GM12878 (cell line): Measurements from ENCODE around the gene DCTN2. TPM values are rescaled to one million over a fixed set of nuclear protein-coding genes. Genes with fewer than 3 reads are reported as not detected.

Experiments used
- ATAC-seq: fragments of 200-7000 bp; cut with Tn5 transposase; 3 replicates; pipeline ENCODE4 v1.9.1; 2020; ENCODE audit warnings: mild to moderate bottlenecking, moderate library complexity
- BruUV-seq: library from RNA; stranded (reverse); fragments of 400-500 nt; replicated peaks from 2 replicates; lab custom pipeline; 2021; lab: Mats Ljungman, UMichigan
- CTCF ChIA-PET: fragments of 300-600 bp; sonication (Branson Sonifier 250); formaldehyde crosslinking; extraction: SDS; loops from one replicate; lab custom pipeline; 2021; ENCODE audit warnings: inconsistent platforms; lab: Yijun Ruan, JAX
- POLR2A ChIA-PET: fragments of 350-600 bp; formaldehyde crosslinking; extraction: SDS; loops from one replicate; lab custom pipeline; 2021; ENCODE audit warnings: inconsistent platforms; lab: Charles Lee
- RAD21 ChIA-PET: fragments of 300-600 bp; sonication (Branson Sonifier 250); formaldehyde crosslinking; loops from one replicate; lab custom pipeline; 2023; ENCODE audit warnings: antibody characterized with exemption; ENCODE audit not compliant: unreplicated experiment; lab: Charles Lee
- SMC1A ChIA-PET: fragments of 300-600 bp; sonication (Branson Sonifier 250); formaldehyde crosslinking; loops from one replicate; lab custom pipeline; 2023; ENCODE audit not compliant: unreplicated experiment, uncharacterized antibody; lab: Charles Lee
- DNase-seq: peaks from one replicate; pipeline ENCODE4 v3.0.0-alpha.2; 2011; ENCODE audit warnings: low read depth, low spot score
- FAIRE-seq: peaks from 3 replicates; lab custom pipeline; 2011; peaks lifted over from hg19 to GRCh38; lab: Jason Lieb, UNC
- H2AFZ ChIP-seq: 2 replicates; pipeline ENCODE4 v1.6.0; 2011; ENCODE audit warnings: low read depth, low read length, control low read depth; ENCODE audit not compliant: control insufficient read depth
- H3K27ac ChIP-seq: 2 replicates; pipeline ENCODE4 v1.5.1; 2011; ENCODE audit warnings: control low read depth; ENCODE audit not compliant: control insufficient read depth, insufficient read depth
- H3K27me3 ChIP-seq, 2 experiments: replicated peaks in 1 of 2; 2 replicates each; pipeline versions ENCODE4 v1.6.0 to v1.6.1; 2011; ENCODE audit warnings: low read length in 1 of 2; ENCODE audit not compliant: control insufficient read depth in 2 of 2, insufficient read depth in 2 of 2
- H3K36me3 ChIP-seq, 2 experiments: 2 replicates each; pipeline ENCODE4 v1.5.1; 2011; ENCODE audit warnings: low read length in 1 of 2; ENCODE audit not compliant: control insufficient read depth in 2 of 2, insufficient read depth in 2 of 2
- H3K4me1 ChIP-seq: 2 replicates; pipeline ENCODE4 v1.6.1; 2011; ENCODE audit warnings: mild to moderate bottlenecking, low read length, moderate library complexity, mixed read lengths; ENCODE audit not compliant: control insufficient read depth, insufficient read depth
- H3K4me2 ChIP-seq: 2 replicates; pipeline ENCODE4 v1.6.0; 2011; ENCODE audit warnings: control low read depth; ENCODE audit not compliant: control insufficient read depth, insufficient read depth
- H3K4me3 ChIP-seq: fragments of 200-600 bp; sonication (generic); 2 replicates; pipeline ENCODE4 v1.5.1; 2016
- H3K79me2 ChIP-seq: 2 replicates; pipeline ENCODE4 v1.6.0; 2011; ENCODE audit warnings: low read length; ENCODE audit not compliant: control insufficient read depth, insufficient read depth
- H3K9ac ChIP-seq: 2 replicates; pipeline ENCODE4 v1.8.0; 2011; ENCODE audit warnings: low read length, control low read depth, mixed read lengths; ENCODE audit not compliant: control insufficient read depth, insufficient read depth
- H3K9me3 ChIP-seq: replicated peaks from 3 replicates; pipeline ENCODE4 v1.5.1; 2011; ENCODE audit warnings: mild to moderate bottlenecking, low read length; ENCODE audit not compliant: control insufficient read depth, insufficient read depth
- H4K20me1 ChIP-seq: 2 replicates; pipeline ENCODE4 v1.6.0; 2011; ENCODE audit not compliant: control insufficient read depth, insufficient read depth
- CBX5 ChIP-seq: sonication (generic); IDR thresholded peaks from 2 replicates; pipeline ENCODE4 v1.6.1; 2016; ENCODE audit warnings: low read depth, moderate library complexity, mild to moderate bottlenecking, inconsistent platforms
- EGR1 ChIP-seq, 2 experiments: IDR thresholded peaks; 1 replicate in 1 of 2; 2 replicates in 1 of 2; pipeline ENCODE4 v1.6.1; 2011 to 2012; ENCODE audit warnings: low read depth in 2 of 2, low read length in 2 of 2, borderline replicate concordance in 1 of 2, mild to moderate bottlenecking in 1 of 2, moderate library complexity in 1 of 2
- IKZF2 ChIP-seq, 2 experiments: fragments of 450-650 bp; IDR thresholded peaks; 2 replicates each; pipeline ENCODE4 v1.6.1; 2017; ENCODE audit warnings: mild to moderate bottlenecking in 2 of 2, moderate library complexity in 2 of 2
- MTA3 ChIP-seq: IDR thresholded peaks from 2 replicates; pipeline ENCODE4 v1.6.1; 2012; ENCODE audit warnings: low read length, inconsistent platforms, borderline replicate concordance
- MYB ChIP-seq: fragments of 150-350 bp; IDR thresholded peaks from 2 replicates; pipeline ENCODE4 v1.6.1; 2014; ENCODE audit warnings: mild to moderate bottlenecking, low read depth, low read length, borderline replicate concordance
- NFIC ChIP-seq: IDR thresholded peaks from 2 replicates; pipeline ENCODE4 v1.6.1; 2012; ENCODE audit warnings: low read depth, mild to moderate bottlenecking, inconsistent platforms, low read length, moderate library complexity
- NFYB ChIP-seq: IDR thresholded peaks from 2 replicates; pipeline ENCODE4 v1.6.1; 2011; ENCODE audit warnings: low read depth, mild to moderate bottlenecking, low read length, improper control_type of control experiment, moderate library complexity; ENCODE audit not compliant: insufficient read depth
- NR2C1 ChIP-seq: fragments of 450-650 bp; IDR thresholded peaks from 2 replicates; pipeline ENCODE4 v1.6.1; 2017; ENCODE audit warnings: antibody characterized with exemption, mild to moderate bottlenecking, moderate library complexity
- RBBP5 ChIP-seq: fragments of 200-600 bp; sonication (generic); conservative IDR thresholded peaks from 2 replicates; pipeline ENCODE4 v1.6.1; 2016
- RELA ChIP-seq: fragments of 450-650 bp; IDR thresholded peaks from 2 replicates; pipeline ENCODE4 v1.8.0; 2014; ENCODE audit warnings: borderline replicate concordance; ENCODE audit not compliant: partially characterized antibody
- SMAD1 ChIP-seq: fragments of 450-650 bp; IDR thresholded peaks from 2 replicates; pipeline ENCODE4 v1.6.1; 2018; ENCODE audit warnings: mild to moderate bottlenecking, low read depth; ENCODE audit not compliant: partially characterized antibody
- SRF ChIP-seq, 2 experiments: IDR thresholded peaks; 2 replicates each; pipeline ENCODE4 v1.6.1; 2011; ENCODE audit warnings: low read depth in 2 of 2, low read length in 2 of 2, mild to moderate bottlenecking in 1 of 2, moderate library complexity in 1 of 2
- ZBED1 ChIP-seq: IDR thresholded peaks from 2 replicates; pipeline ENCODE4 v1.6.1; 2016; ENCODE audit warnings: borderline replicate concordance
- WGBS: methylation state at CpG from one replicate; pipeline ENCODE4 v1.1.6; 2016; ENCODE audit warnings: low lambda C conversion rate; ENCODE audit not compliant: insufficient replicate concordance, insufficient coverage; ENCODE audit errors: missing lambda C conversion rate; 5-methylcytosine and 5-hydroxymethylcytosine counted together
- in situ Hi-C: fragments of 300-500 bp; cut with MboI; formaldehyde crosslinking; loops from 9 replicates; pipeline ENCODE4 v1.14.3; 2018; ENCODE audit warnings: mixed read lengths
- intact Hi-C: fragments of 100-400 bp; cut with micrococcal nuclease; formaldehyde crosslinking; loops from one replicate; pipeline ENCODE4 v1.14.2; 2022; ENCODE audit not compliant: unreplicated experiment
- polyA plus RNA-seq, 11 experiments: library from polyadenylated mRNA; depleted of rRNA in 4 of 11; unstranded in 6 of 11; stranded (reverse) in 5 of 11; fragments of >200 nt; fragmentation: Nextera tagmentation in 4 of 11; fragmentation: Illumina TruSeq in 1 of 11; extraction: Ambion mirVana in 4 of 11; extraction: Trizol in 1 of 11; gene quantifications; 1 replicate in 1 of 11; 2 replicates in 10 of 11; pipeline versions ENCODE4 v1.2.1 to v1.2.3, GENCODE V29; 2011 to 2016; ENCODE audit warnings: inconsistent platforms in 2 of 11, missing spikeins in 2 of 11, low read depth in 1 of 11
- total RNA-seq, 4 experiments: library from RNA; depleted of rRNA in 3 of 4; stranded (reverse); fragments of >200 nt in 3 of 4; fragmentation: Illumina TruSeq in 1 of 4; extraction: Trizol in 1 of 4; gene quantifications; 2 replicates each; pipeline versions ENCODE4 v1.2.1 to v1.2.3, GENCODE V29; 2013 to 2021
- TF ChIP-seq, protein P1 (sequence below): IDR thresholded peaks from 2 replicates; pipeline ENCODE4 v1.6.1; 2012; ENCODE audit warnings: low read length, inconsistent platforms
- TF ChIP-seq, protein P2 (sequence below): fragments of 450-650 bp; IDR thresholded peaks from 2 replicates; pipeline ENCODE4 v1.6.1; 2014; ENCODE audit warnings: mild to moderate bottlenecking
- TF ChIP-seq, protein P3 (sequence below): fragments of 450-650 bp; IDR thresholded peaks from 2 replicates; pipeline ENCODE4 v1.6.1; 2017; ENCODE audit warnings: low read depth, mild to moderate bottlenecking, moderate library complexity
- TF ChIP-seq, protein P4 (sequence below): fragments of 450-650 bp; conservative IDR thresholded peaks from 2 replicates; pipeline ENCODE4 v1.6.1; 2017; ENCODE audit warnings: mild to moderate bottlenecking, moderate library complexity

The DCTN2 gene
- total and polyA plus RNA-seq, 10 of the 15 experiments (the other 5 are each of a cell fraction or from before 2014, with no cell fraction given): 32.3 to 171 (median 100) TPM

DNA sequence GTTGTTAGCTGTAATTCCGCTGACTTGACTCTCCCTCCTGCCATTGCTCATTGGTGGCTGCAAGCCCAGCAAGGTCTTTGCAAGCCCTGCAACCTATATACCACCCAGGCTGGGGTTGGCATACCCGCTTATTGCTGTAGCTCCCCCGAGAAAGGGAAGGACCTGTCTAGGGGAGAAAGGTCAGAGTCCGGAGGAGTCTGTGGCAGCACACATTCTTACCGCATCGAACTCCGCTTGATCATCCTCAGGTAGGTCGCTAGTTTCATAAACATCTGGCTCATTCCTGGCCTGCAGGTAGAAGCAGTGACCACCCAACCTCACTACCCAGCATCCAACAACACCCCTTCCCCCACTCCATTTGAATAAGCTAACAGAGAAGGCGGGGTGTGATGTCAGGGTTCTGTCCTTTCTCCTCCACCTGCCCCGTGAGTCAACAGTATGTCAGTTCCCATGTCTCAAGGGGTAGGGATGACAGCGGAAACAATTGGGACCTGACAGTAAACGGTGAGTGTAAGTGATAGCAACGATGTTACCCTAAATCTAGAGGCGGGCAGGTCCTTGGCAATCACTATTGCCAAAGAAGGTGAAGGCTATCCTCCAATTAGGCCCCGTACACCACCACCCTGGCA lies 1.1 kb downstream of the DCTN2 start (continued):
- TF ChIP-seq, protein P1, sequence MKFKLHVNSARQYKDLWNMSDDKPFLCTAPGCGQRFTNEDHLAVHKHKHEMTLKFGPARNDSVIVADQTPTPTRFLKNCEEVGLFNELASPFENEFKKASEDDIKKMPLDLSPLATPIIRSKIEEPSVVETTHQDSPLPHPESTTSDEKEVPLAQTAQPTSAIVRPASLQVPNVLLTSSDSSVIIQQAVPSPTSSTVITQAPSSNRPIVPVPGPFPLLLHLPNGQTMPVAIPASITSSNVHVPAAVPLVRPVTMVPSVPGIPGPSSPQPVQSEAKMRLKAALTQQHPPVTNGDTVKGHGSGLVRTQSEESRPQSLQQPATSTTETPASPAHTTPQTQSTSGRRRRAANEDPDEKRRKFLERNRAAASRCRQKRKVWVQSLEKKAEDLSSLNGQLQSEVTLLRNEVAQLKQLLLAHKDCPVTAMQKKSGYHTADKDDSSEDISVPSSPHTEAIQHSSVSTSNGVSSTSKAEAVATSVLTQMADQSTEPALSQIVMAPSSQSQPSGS: no peak
- TF ChIP-seq ZBED1: 0 out of 2 replicates have a peak, but pooled peaks have one; percentile 14
- TF ChIP-seq, protein P2, sequence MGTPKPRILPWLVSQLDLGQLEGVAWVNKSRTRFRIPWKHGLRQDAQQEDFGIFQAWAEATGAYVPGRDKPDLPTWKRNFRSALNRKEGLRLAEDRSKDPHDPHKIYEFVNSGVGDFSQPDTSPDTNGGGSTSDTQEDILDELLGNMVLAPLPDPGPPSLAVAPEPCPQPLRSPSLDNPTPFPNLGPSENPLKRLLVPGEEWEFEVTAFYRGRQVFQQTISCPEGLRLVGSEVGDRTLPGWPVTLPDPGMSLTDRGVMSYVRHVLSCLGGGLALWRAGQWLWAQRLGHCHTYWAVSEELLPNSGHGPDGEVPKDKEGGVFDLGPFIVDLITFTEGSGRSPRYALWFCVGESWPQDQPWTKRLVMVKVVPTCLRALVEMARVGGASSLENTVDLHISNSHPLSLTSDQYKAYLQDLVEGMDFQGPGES: no peak
- TF ChIP-seq IKZF2 (IDR thresholded peaks at IDR 0.05): no peak
- no peak for TF ChIP-seq RELA
- TF ChIP-seq EGR1 (IDR thresholded peaks at IDR 0.05; ENCODE audit: borderline replicate concordance in 1 of 2, low read depth in 2 of 2, low read length in 2 of 2): no peak
- TF ChIP-seq, protein P3, sequence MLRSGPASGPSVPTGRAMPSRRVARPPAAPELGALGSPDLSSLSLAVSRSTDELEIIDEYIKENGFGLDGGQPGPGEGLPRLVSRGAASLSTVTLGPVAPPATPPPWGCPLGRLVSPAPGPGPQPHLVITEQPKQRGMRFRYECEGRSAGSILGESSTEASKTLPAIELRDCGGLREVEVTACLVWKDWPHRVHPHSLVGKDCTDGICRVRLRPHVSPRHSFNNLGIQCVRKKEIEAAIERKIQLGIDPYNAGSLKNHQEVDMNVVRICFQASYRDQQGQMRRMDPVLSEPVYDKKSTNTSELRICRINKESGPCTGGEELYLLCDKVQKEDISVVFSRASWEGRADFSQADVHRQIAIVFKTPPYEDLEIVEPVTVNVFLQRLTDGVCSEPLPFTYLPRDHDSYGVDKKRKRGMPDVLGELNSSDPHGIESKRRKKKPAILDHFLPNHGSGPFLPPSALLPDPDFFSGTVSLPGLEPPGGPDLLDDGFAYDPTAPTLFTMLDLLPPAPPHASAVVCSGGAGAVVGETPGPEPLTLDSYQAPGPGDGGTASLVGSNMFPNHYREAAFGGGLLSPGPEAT: no peak

DNA sequence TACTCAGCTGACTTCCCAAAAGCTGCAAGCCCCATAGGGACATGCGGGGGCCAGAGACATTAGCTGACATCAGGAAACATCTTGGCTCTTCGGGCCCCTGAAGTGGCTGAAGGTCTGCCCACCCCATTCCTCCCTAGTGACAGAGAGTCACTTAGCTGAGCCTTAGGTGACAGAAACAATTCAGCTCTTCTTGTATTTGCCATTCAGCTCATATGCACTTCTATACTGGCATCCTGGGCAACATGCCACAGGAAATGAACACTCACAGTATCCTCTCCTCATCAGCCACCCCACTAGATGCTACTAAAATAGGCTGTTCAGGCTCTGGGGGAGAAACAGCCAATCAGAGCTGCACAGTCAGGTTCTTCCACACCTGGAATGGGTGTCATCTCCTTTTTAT lies 3.4 kb downstream of the DCTN2 start:
- Histone ChIP-seq H3K9ac (no peak overlapping the region), H4K20me1 (no peaks in the 10 kb centered on the region), H2AFZ (no peak overlapping the region), H3K4me2 (no peak overlapping the region), H3K79me2 (peaks cover 19% of the 10 kb centered on the region), H3K9me3 (no peaks in the 10 kb centered on the region), H3K36me3 (no peaks in the 10 kb centered on the region), H3K4me3 (no peak overlapping the region), H3K27ac (no peak overlapping the region), H3K4me1 (peaks cover 6% of the 10 kb centered on the region; the same call in 1 of the 2 replicates), H3K27me3 (no peaks in the 10 kb centered on the region)
- ChIA-PET RAD21 (no interaction called here), POLR2A (no interaction called here), SMC1A (interaction anchor here (0.6 to 1.2 kb wide), 3 partner anchors 19 to 91 kb away, joined by 3 read pairs; no protein-coding TSS in a partner anchor), CTCF (interaction anchor here (1.1 to 1.6 kb wide), 3 partner anchors 9 to 85 kb away, joined by 4 to 5 read pairs (median 4); partner anchors contain the start of gene GLI1)
- DNase-seq: no peak
- no peak for FAIRE-seq
- no TSS peak for BruUV-seq
- intact Hi-C loops: no loop called here
- in situ Hi-C loops: no loop called here
- WGBS: 100% methylated on average over 2 of the region's 2 CpGs
- ATAC-seq: no peak
- TF ChIP-seq SMAD1: no peak
- no peak for TF ChIP-seq NFIC
- no peak for TF ChIP-seq MYB
- TF ChIP-seq MTA3: no peak
- no peak for TF ChIP-seq CBX5
- no peak for TF ChIP-seq RBBP5
- no peak for TF ChIP-seq NR2C1
- no peak for TF ChIP-seq NFYB
- TF ChIP-seq, protein P4, sequence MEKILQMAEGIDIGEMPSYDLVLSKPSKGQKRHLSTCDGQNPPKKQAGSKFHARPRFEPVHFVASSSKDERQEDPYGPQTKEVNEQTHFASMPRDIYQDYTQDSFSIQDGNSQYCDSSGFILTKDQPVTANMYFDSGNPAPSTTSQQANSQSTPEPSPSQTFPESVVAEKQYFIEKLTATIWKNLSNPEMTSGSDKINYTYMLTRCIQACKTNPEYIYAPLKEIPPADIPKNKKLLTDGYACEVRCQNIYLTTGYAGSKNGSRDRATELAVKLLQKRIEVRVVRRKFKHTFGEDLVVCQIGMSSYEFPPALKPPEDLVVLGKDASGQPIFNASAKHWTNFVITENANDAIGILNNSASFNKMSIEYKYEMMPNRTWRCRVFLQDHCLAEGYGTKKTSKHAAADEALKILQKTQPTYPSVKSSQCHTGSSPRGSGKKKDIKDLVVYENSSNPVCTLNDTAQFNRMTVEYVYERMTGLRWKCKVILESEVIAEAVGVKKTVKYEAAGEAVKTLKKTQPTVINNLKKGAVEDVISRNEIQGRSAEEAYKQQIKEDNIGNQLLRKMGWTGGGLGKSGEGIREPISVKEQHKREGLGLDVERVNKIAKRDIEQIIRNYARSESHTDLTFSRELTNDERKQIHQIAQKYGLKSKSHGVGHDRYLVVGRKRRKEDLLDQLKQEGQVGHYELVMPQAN: no peak
- TF ChIP-seq SRF (IDR thresholded peaks at IDR 0.05; ENCODE audit: low read depth in 2 of 2, low read length in 2 of 2): no peak
